Stimulated activated CD8-positive, alpha-beta memory T cell treated with anti-CD3 and anti-CD28 coated beads, Interleukin-12 subunit alpha, Interleukin-12 subunit beta, amount 100 ng/mL, for 1 hour (primary cell): Measurements from ENCODE around the gene CEACAM1.
"Not testable (repeated sequence)": the region's sequence is repeated elsewhere in the genome, so short reads cannot be mapped to it uniquely, and the experiment has no call there.

Experiments
- DNase-seq: peaks from one replicate; pipeline ENCODE4 v3.0.0-alpha.2; 2020; ENCODE audit warnings: low read depth

CEACAM1 gene

DNA sequence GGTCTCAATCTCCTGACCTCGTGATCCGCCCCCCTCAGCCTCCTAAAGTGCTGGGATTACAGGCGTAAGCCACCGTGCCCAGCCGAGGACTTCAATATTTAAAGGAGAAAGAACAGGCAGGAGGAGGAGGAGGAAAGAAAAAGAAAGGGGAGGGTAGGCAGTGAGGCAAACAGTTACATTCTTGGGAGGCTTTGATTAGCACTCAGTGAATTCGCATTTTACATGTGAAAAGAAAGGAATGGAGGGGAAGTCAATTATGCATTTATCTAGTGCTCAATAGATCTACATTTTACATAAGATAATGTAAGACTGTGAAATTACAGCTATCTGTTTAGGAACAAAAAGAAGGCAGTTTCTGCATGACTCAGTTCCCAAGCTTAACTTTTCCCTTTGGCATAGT, 54.6 kb downstream of the CEACAM1 start:
- no peak for DNase-seq

DNA sequence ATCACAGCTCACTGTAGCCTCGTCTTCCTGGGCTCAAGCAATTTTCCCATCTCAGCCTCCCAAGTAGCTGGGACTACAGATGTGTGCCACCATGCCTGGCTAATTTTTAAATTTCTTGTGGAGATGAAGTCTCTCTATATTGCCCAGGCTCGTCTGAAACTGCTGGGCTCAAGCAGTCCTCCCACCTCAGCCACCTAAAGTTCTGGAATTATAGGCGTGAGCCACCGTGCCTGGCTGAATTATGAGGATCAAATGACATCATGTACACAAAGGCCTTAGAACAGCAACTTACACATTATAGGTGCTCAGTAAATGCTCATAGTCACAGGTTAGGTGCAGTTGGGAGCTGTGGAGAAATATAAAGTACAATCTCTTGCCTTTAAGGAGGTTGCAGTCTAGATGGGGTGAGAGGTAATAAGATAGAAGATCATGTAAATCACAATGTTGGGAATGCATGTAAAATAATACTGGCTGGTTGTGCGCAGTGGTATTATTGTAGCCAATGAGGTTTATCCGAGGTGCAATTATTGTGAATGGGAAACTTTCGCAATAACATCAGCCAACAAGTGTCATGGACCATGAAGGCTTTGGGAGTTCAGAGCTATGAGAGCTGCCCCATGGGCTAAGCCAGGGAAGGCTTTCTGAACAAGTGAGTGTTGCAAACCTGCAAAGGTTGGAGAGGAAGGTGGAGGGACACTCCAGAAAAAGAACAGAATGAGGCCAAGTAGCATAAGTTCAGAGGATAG, 55.7 kb downstream of the CEACAM1 start:
- DNase-seq = no peak

DNA sequence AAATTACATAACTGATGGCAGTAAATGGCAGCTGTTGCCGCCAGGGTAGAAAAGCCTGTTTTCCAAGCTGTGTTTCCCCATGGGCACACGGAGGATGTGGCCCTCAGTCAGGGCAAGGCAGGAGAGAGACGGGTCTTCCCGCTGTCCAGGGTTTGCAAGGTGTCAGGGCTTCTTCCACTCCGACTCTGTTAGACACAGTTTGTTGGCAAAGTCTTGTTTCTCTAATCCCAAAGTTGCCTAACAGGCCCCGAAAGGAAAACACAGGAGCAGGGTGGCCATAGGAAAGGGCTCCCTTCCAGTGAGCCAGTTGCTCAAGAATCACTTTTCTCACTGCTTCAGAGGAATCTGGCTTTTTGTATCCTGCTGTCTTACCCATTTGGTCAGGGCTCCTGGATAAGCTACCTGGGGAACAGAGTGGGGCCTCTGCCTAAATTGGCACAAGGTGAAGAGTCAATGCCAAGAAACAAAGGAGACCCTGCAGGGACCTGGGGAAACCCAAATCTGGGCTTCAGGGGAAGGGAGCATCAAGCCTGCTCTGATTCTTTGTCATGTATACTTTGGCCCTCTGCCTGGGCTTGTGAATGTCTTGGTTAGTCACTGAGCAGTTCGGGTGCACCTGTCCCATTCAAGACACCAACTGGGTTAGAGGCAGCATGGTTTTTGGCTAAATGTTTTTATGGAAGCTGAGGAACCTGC, 56.6 kb downstream of the CEACAM1 start:
- no peak for DNase-seq

- DNase-seq = no peak
Measured at GRCh38 chr19:42469311-42470235, 58.7 kb downstream of the CEACAM1 start.

- DNase-seq = no peak
Measured at GRCh38 chr19:42468273-42468796, 59.9 kb downstream of the CEACAM1 start.

GRCh38 chr19:42467183-42467760, 61.0 kb downstream of the CEACAM1 start:
- DNase-seq = no peak

DNA sequence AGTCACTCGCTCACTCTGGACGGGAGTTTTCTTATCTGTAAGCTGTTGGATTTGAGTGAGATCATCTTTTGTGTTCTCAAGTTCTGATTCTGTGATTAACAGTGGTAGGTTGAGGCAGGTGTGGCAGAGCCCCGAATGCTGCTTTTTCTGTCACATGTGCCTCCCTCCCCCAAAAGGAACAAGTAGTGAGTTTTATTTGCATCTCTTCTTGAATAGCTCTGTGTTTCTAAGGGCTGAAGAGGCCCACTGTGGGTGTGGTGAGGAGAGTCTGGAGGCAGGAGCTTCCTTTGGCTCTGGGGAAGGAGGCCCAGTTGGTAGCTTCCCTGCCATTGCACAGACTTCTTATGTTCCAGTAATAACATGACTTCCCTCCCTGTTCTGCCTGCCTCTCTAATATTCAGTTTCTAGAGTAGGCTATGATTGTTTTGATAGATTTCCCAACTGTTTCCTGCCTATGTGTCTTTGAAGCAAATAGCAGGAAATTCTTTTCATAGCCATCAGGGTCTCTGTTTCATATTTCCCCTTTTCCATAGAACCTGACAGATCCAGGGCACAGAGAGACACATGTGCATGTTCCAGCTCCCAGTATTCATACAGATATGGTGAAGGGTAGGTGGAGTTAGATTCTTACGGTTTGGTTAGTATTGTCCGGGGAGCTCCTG, 61.6 kb downstream of the CEACAM1 start:
- no peak for DNase-seq

DNA sequence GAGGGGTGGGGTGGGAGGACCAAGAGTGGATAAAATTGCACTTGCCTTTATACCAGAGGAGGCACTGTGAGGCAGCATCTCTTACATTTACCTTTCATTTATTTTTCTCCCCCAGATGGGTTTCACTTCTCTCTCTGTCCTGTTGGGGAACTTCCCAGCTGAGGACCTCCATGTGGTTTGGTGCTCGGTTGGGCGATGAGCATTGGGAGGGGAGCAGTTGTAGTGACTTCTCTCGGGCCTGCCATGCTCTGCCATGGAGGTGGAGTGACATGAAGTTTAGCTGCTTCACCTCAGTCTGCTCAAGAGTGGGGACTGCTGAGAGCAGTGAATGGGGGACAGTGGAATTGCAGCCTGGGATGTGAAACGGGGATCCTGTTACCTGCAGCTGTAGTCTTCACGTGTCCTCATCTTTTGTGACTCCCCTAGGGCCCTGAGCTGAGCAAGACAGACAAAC, 62.4 kb downstream of the CEACAM1 start:
- DNase-seq = no peak

- no peak for DNase-seq
Measured at GRCh38 chr19:42461700-42462324, 66.5 kb downstream of the CEACAM1 start.

DNA sequence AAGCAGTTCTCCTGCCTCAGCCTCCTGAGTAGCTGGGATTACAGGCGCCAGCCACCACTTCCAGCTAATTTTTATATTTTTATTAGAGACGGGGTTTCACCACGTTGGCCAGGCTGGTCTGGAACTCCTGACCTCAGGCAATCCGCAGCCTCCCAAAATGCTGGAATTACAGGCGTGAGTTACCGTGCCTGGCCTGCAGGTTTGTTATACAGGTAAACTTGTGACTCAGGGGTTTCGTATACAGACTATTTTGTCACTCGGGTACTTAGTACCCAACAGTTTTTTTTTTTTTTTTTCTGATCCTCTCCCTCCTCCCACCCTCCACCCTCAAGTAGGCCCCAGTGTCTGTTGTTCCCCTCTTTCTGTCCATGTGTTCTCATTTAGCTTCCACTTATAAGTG, 67.0 kb downstream of the CEACAM1 start:
- DNase-seq = not testable (repeated sequence)

DNA sequence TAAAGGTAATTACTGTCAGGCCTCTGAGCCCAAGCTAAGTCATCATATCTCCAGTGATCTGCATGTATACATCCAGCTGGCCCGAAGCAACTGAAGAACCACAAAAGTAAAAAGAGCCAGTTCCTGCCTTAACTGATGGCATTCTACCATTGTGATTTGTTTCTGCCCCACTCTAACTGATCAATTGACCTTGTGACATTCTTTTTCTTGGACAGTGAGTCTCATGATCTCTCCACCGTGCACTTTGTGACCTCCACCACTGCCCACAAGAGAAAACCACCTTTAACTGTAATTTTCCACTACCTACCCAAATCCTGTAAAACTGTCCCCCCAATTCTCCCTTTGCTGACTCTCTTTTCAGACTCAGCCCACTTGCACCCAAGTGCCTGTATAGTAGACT, 68.4 kb downstream of the CEACAM1 start:
- no peak for DNase-seq
